HepG2 (cell line): ENCODE measurements around the gene EVA1A. TPM values are rescaled to one million over a fixed set of nuclear protein-coding genes. Genes with fewer than 3 reads are reported as not detected.

Experiments
- CTCF ChIP-seq: sonication (generic); formaldehyde crosslinking; IDR thresholded peaks from 2 replicates; pipeline ENCODE4 v1.5.0; 2020; ENCODE audit warnings: mild to moderate bottlenecking, missing genetic modification reagents, moderate library complexity
- HDAC1 ChIP-seq: sonication (generic); formaldehyde crosslinking; IDR thresholded peaks from 2 replicates; pipeline ENCODE4 v1.5.1; 2020; ENCODE audit warnings: mild to moderate bottlenecking, missing genetic modification reagents
- HNRNPLL ChIP-seq: fragments of 200-400 bp; formaldehyde crosslinking; IDR thresholded peaks from 2 replicates; pipeline ENCODE4 v1.6.1; 2017; ENCODE audit warnings: mild to moderate bottlenecking, low read depth, low read length; ENCODE audit not compliant: poor library complexity, severe bottlenecking
- JARID2 ChIP-seq: sonication (generic); formaldehyde crosslinking; IDR thresholded peaks from 2 replicates; pipeline ENCODE4 v1.8.1; 2023; ENCODE audit warnings: missing genetic modification reagents, inconsistent platforms; ENCODE audit not compliant: insufficient replicate concordance
- MAFK ChIP-seq, 2 experiments: IDR thresholded peaks in 1 of 2; conservative IDR thresholded peaks in 1 of 2; 2 replicates each; pipeline ENCODE4 v1.6.1; 2011; ENCODE audit warnings: improper control_type of control experiment in 2 of 2, low read length in 2 of 2
- NONO ChIP-seq, 2 experiments: fragments of 450-650 bp in 1 of 2; sonication (generic) in 1 of 2; formaldehyde crosslinking in 1 of 2; IDR thresholded peaks in 1 of 2; conservative IDR thresholded peaks in 1 of 2; 2 replicates each; pipeline versions ENCODE4 v1.6.1 to v1.8.0; 2017 to 2022; ENCODE audit warnings: mild to moderate bottlenecking in 1 of 2, missing genetic modification reagents in 1 of 2, moderate library complexity in 1 of 2
- NR0B2 ChIP-seq: sonication (generic); formaldehyde crosslinking; IDR thresholded peaks from 2 replicates; pipeline ENCODE4 v1.4.0; 2020; ENCODE audit warnings: mild to moderate bottlenecking, missing genetic modification reagents
- RBFOX2 ChIP-seq: fragments of 200-400 bp; formaldehyde crosslinking; IDR thresholded peaks from 2 replicates; pipeline ENCODE4 v1.6.1; 2017; ENCODE audit warnings: low read depth, mild to moderate bottlenecking, low read length
- RNF219 ChIP-seq: sonication (generic); formaldehyde crosslinking; IDR thresholded peaks from 2 replicates; pipeline ENCODE4 v1.5.0; 2020; ENCODE audit warnings: mild to moderate bottlenecking, missing genetic modification reagents
- TSC22D2 ChIP-seq: sonication (generic); formaldehyde crosslinking; IDR thresholded peaks from 2 replicates; pipeline ENCODE4 v1.5.1; 2020; ENCODE audit warnings: missing genetic modification reagents, mild to moderate bottlenecking, borderline replicate concordance
- UBTF ChIP-seq: sonication (generic); formaldehyde crosslinking; IDR thresholded peaks from 2 replicates; pipeline ENCODE4 v1.4.0; 2020; ENCODE audit warnings: mild to moderate bottlenecking, missing genetic modification reagents
- ZBTB2 ChIP-seq: sonication (generic); formaldehyde crosslinking; IDR thresholded peaks from 2 replicates; pipeline ENCODE4 v1.8.0; 2022; ENCODE audit warnings: low read depth, missing genetic modification reagents
- ZBTB33 ChIP-seq: sonication (generic); formaldehyde crosslinking; IDR thresholded peaks from 2 replicates; pipeline ENCODE4 v1.4.0; 2020; ENCODE audit warnings: missing genetic modification reagents
- ZNF350 ChIP-seq: sonication (generic); formaldehyde crosslinking; IDR thresholded peaks from 2 replicates; pipeline ENCODE4 v1.4.0; 2020; ENCODE audit warnings: mild to moderate bottlenecking, low read depth, missing genetic modification reagents, borderline replicate concordance
- ZNF431 ChIP-seq: sonication (generic); formaldehyde crosslinking; IDR thresholded peaks from 2 replicates; pipeline ENCODE4 v1.9.0; 2022; ENCODE audit warnings: missing genetic modification reagents, low read depth, mild to moderate bottlenecking, borderline replicate concordance
- ZNF589 ChIP-seq: sonication (generic); formaldehyde crosslinking; conservative IDR thresholded peaks from 2 replicates; pipeline ENCODE4 v1.8.0; 2022; ENCODE audit warnings: mild to moderate bottlenecking, moderate library complexity, missing genetic modification reagents
- polyA plus RNA-seq, 8 experiments: library from polyadenylated mRNA; depleted of rRNA in 3 of 8; stranded (reverse) in 7 of 8; unstranded in 1 of 8; fragments of >200 nt; fragmentation: Illumina TruSeq in 4 of 8; extraction: Trizol in 4 of 8; gene quantifications; 2 replicates each; pipeline versions ENCODE4 v1.2.1 to v1.2.3, GENCODE V29; 2011 to 2016; ENCODE audit warnings: low read depth in 4 of 8, missing spikeins in 1 of 8, mixed read lengths in 1 of 8; ENCODE audit not compliant: insufficient read depth in 1 of 8
- total RNA-seq, 5 experiments: library from RNA; depleted of rRNA; stranded (reverse); fragments of >200 nt; fragmentation: Illumina TruSeq; extraction: Trizol; gene quantifications; 2 replicates each; pipeline ENCODE4 v1.2.3, GENCODE V29; 2016; ENCODE audit warnings: low read depth in 1 of 5

EVA1A gene
- total and polyA plus RNA-seq, 2 of the 13 experiments (the other 11 are each of a cell fraction or from before 2014, with no cell fraction given): 57.5 to 57.8 TPM

- TF ChIP-seq CTCF (CRISPR knock-in tag) (no peak), NR0B2 (CRISPR knock-in tag) (peak; percentile 54; the same call in 1 of the 2 replicates), ZBTB33 (CRISPR knock-in tag) (no peak), HDAC1 (peak; percentile 95), MAFK (conservative IDR thresholded peaks at IDR 0.05 in 1 of 2, IDR thresholded peaks at IDR 0.05 in 1 of 2; ENCODE audit: low read length in 2 of 2) (0 out of 4 replicates have a peak, but pooled peaks of 1 of the 2 experiments have one; percentile 0), RNF219 (CRISPR knock-in tag) (no peak), HNRNPLL (no peak), NONO (IDR thresholded peaks at IDR 0.05) (no peak), NONO (CRISPR knock-in tag; conservative IDR thresholded peaks at IDR 0.05) (peak; percentile 67; the same call in 1 of the 2 replicates), RBFOX2 (peak; percentile 86), JARID2 (CRISPR knock-in tag) (no peak), ZNF589 (CRISPR knock-in tag) (no peak), ZNF431 (CRISPR knock-in tag) (peak; percentile 89), ZNF350 (no peak; the same call in none of the 2 replicates), UBTF (CRISPR knock-in tag) (peak; percentile 57), TSC22D2 (CRISPR knock-in tag) (no peak), ZBTB2 (CRISPR knock-in tag) (no peak)
Observed at GRCh38 chr2:75522543-75523312, 38.0 kb downstream of the EVA1A start (continued).
